ENCODE data around the gene MAGI2. TPM values are rescaled to one million over a fixed set of nuclear protein-coding genes. Genes with fewer than 3 reads are reported as not detected.

MAGI2 gene
- total and polyA plus RNA-seq, 2 experiments from 2014 or later: 10.4 to 26.4 TPM

- no peaks in the 10 kb centered on the region for H3K36me3 ChIP-seq (ENCODE audit: insufficient read depth)
- no peak overlapping the region for H3K4me3 ChIP-seq
- no peaks in the 10 kb centered on the region for H3K9me2 ChIP-seq (ENCODE audit: insufficient read depth)
- H3F3A ChIP-seq (replicated peaks; ENCODE audit: low read depth): no peaks in the 10 kb centered on the region
- no peak for TF ChIP-seq NANOG (IDR thresholded peaks at IDR 0.05; ENCODE audit: borderline replicate concordance)
- TF ChIP-seq EZH2 (IDR thresholded peaks at IDR 0.05; ENCODE audit: low read depth, unreplicated experiment): no peak
- no peak for TF ChIP-seq ZNF114 (CRISPR knock-in tag; IDR thresholded peaks at IDR 0.05)
- TF ChIP-seq STAT1 (IDR thresholded peaks at IDR 0.05; ENCODE audit: unreplicated experiment): no peak
- no peak for TF ChIP-seq REST (IDR thresholded peaks at IDR 0.05; ENCODE audit: unreplicated experiment)
- TF ChIP-seq CTCF (conservative IDR thresholded peaks at IDR 0.05; ENCODE audit: low read depth in 2 of 2): no peak
- no peak for TF ChIP-seq POLR2AphosphoS5 (IDR thresholded peaks at IDR 0.05; ENCODE audit: low read depth)
- TF ChIP-seq ZNF331 (CRISPR knock-in tag; IDR thresholded peaks at IDR 0.05; ENCODE audit: low read depth): no peak
- no peak for TF ChIP-seq JUNB (IDR thresholded peaks at IDR 0.05; ENCODE audit: unreplicated experiment)
- TF ChIP-seq ZNF462 (CRISPR knock-in tag; IDR thresholded peaks at IDR 0.05): no peak
- TF ChIP-seq EZH2phosphoT487 (IDR thresholded peaks at IDR 0.05; ENCODE audit: unreplicated experiment): no peak
- no peak for TF ChIP-seq ETS1 (IDR thresholded peaks at IDR 0.05)
- TF ChIP-seq CREB1 (CRISPR knock-in tag; IDR thresholded peaks at IDR 0.05; ENCODE audit: low read depth): no peak
- H3K4me1 Mint-ChIP-seq: peaks cover 29% of the 10 kb centered on the region
- no peaks in the 10 kb centered on the region; the same call in 1 of the 2 replicates for H4K20me1 ChIP-seq (replicated peaks; ENCODE audit: insufficient read depth)
- no peak overlapping the region for H3K4me3 Mint-ChIP-seq
- no peak overlapping the region for H2AFZ ChIP-seq
- no peaks in the 10 kb centered on the region for H3K27me3 ChIP-seq (ENCODE audit: insufficient read depth)
- H3K27ac Mint-ChIP-seq: no peak overlapping the region
- H3K4me1 ChIP-seq (ENCODE audit: insufficient read depth): peaks cover 32% of the 10 kb centered on the region; the same call in 1 of the 2 replicates
- no peaks in the 10 kb centered on the region for H3K9me3 Mint-ChIP-seq
- no peaks in the 10 kb centered on the region for H3K36me3 Mint-ChIP-seq (ENCODE audit: low read depth)
- H3K27ac ChIP-seq (ENCODE audit: low read depth): no peak overlapping the region
- DNase-seq (ENCODE audit: low spot score): no peak
- no peaks in the 10 kb centered on the region for H3K27me3 Mint-ChIP-seq (ENCODE audit: insufficient read depth, low read depth, poor library complexity)
- H3K79me2 ChIP-seq (replicated peaks; ENCODE audit: insufficient read depth): peaks cover 17% of the 10 kb centered on the region
- H3K4me2 ChIP-seq: no peak overlapping the region
- no peak for ATAC-seq
Observed at GRCh38 chr7:78718212-78718611, 735.3 kb downstream of the MAGI2 start.
